GM18858 (cell line): ENCODE measurements around the gene CDK15.
A peak's percentile ranks its signal among the peaks of the same experiment; 100 is the strongest.

ENCODE experiments used
- ATAC-seq: cut with Tn5 transposase; IDR thresholded peaks from one replicate; pipeline ENCODE4 v1.9.1; 2021; ENCODE audit not compliant: unreplicated experiment

The CDK15 gene

DNA sequence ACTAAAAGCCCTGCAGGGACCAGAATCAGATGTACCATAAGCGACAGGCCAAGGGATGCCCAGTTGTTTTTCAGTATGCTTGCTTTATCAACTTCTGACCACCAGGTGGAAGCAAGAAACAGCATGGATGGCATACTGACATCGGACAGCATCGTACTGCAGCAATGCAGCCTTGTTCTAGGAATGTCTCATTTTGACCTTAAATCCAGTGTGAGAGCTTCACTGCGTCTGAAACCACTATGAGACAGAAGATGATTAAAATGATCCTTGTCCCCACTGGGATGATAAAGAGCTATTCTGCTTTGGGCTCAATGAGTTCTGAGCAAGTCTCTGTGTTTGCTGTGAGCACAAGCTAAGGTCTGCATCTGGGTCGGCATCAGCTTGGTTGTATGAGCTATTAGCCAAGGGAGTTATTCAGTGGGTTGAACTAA lies 54.3 kb downstream of the CDK15 start:
- ATAC-seq = peak; percentile 71

DNA sequence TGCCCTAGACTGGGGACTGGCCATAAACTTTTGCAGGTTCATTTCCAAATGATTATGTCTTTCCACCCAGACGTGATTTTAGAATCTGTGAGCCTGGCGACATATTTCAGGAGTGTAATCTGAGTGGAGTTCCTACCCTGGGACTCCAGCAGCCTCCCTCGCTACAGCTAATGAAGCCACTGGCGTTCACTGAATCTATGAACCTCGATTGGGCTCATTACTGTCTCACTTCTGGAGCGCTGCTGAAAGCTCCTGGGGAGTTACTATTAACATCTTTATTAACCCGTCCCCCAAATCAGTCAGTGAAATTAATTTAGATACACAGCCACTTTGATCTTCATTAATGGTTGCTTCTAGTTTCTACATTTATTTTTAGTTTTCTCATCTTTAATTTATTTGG lies 56.5 kb downstream of the CDK15 start:
- no peak for ATAC-seq

DNA sequence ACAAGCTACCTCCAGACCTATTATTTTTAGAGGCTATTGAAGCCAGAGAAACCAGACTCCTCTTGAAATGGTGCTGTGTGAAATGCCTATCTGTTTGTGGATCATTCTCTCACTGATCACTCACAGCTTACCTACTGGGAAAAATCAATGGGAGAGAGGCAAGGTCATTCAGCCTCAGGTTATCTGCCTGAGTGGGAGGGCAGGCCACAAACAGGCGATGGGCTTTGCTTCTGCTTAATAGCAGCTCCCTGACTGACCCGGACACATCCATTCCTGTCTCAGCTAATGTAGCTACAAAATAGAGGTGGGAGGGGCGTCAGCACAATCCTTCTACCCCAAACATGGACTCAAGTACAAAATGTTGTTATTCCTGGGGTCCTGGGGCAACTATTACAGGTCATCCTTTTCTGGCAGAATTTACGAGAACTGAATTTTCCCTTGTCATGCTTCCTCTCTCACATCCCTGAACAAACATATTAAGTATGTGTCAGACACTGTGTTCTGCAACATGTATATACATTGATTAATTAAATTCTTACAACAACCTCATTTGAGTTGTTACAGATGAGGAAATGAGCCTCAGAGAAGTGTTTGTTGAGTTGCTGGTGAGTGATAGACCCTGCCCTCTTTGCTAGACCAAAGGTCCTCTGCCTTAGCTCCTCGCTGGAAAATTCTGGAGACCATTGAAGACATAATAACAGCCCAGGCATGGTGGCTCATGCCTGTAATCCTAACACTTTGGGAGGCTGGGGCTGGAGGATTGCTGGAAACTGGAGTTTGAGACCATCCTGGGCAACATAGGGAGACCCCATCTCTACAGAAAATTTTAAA lies 60.5 kb downstream of the CDK15 start:
- ATAC-seq = no peak

DNA sequence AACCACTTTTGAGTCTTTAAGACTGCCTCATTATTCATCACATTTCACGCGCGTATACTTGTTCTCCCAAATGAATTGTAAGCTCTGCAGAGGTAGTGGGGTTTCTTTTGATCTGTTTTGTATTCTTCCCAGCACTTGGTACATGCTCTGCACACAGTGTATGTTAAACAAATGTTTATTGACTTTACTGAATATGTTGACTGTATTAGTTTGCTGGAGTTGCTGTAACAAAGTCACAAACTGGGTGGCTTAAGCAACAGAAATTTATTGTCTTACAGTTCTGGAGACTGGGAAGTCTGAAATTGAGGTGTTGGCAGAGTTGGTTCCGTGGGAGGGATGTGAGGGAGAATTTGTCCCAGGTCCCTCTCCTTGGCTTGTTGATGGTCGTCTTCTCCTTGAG lies 65.1 kb downstream of the CDK15 start:
- ATAC-seq = no peak

DNA sequence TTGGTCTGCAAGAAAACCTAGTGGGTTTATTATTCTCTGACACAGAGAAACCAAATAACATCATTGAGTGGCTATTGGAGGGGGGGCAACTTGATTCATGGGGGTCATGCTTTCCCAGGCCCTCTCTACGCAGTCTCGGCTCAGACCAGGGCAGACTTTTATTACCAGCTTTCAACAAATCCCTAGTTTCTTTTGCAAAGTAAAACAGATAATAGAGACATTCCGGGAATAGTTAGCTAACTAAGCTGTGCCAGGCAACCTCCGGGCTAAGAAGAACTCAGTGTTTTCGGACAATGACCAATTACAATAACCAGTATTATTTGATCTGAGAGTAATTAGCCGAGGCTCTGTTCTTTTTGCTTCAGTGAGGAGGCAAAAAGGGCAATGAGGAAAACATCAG lies 66.3 kb downstream of the CDK15 start:
- no peak for ATAC-seq

DNA sequence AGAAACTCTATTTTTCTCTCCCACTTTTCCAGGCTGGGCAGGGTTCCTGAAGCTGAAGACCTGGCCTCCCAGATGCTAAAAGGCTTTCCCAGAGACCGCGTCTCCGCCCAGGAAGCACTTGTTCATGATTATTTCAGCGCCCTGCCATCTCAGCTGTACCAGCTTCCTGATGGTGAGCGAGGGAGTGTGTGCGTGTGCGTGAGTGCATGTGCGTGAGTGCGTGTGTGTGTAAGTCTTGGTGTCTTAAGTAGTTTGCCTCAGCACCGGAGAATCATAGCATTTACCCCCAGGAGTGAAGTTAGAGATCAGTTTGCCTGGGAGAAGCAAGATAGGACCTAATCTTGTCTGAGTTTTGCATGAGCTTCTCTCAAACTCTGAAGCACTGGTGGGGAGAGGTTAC lies 73.7 kb downstream of the CDK15 start:
- no peak for ATAC-seq

DNA sequence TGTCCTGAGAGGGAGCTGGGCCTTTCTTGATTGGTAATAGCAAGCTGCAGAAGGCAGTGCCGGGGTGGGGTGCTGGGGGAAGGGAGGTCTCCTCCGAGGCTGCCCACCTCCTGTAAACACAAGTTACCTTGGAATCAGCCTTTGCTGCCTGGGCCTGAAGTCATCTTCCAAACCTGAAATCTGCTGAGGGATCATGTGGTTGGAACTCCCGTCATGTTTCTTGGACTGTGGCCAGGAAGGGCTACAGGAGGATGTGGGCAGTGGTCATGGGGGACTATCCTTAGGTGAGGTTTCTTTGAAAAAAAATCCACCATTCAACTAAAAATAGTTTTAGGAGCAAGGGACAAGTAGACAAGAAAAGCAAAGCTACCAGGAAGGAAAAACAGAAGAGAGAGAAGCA lies 74.2 kb downstream of the CDK15 start:
- no peak for ATAC-seq

DNA sequence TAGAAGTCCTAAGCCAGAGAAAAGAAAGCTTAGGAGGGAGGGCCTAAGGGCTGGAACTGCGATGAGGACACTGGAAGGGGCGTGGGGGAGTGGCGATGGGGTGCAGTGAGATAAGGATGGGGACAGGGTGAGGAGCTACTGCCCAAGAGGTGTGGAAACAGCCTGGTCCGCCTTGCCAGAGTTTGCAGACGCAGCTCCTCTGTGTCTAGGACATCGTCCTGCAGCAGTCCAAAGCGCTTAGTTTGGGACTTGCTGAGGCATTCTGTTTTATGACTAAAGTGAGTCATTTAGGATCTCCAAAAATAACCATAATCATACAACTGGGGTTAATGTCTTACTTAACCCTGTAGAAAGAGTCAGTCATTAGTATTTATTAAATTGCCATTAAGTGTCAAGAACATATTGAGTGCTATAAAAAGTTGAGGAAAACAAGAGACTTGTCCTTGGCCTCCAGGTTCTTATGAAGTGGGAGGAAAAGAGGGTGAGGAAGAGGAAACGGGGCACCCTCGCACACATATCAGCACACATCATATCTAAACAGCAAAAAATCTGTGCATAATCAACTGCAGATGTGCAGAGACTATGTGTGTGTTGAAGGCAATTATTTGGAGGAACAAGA lies 74.8 kb downstream of the CDK15 start:
- ATAC-seq = no peak

DNA sequence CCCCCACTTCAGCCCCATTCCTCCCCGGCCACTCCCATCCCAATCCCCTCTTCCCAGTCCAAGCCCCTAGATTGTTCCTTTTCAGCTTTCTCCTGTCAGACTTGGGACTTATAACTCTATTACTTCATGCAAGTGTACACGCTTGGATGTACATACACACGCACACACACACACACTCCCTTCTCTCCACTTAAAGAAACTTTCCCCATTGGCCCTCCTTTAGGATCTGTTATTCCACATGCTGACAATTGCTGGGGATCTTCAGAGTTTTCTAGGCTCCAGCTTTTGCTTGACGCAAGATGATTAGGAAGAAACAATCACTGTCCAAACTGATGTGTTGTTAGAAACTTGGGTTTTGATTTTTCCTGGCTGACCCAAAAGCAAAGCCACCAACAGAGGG lies 75.4 kb downstream of the CDK15 start:
- no peak for ATAC-seq

DNA sequence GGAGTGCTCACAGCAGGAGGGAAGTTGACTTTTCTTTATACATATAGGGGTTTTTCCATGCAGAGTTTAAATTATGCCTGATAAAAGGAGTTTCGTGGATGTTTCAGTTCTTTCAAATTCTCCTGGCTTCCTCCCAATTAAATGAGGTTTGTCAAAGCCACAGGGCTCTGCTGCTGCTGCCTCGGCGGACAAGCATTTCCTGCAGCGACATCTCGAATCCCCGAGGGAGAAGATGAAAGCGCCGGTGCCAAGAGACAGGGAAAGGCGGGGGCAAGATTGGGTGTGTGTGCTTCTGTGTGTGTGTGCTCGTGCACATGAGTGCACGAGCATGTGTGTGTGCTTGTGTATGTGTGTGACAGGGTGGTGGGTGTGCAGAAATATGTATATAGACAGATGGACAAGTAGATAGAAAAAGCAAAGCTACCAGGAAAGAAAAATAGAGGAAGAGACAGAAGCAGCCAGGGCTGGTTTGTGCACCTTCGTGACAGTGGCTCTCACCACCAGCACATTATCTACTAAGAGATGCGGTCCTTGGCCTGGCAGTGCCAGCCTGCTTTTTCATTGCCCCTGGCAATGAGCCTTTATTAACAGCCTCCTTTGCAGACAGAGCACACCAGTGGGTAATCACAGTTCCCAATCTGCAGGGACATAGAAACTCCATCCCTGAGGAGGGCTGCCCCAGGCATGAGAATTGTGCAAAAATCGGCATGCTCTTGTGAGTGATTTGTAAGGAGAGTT lies 76.2 kb downstream of the CDK15 start:
- no peak for ATAC-seq

DNA sequence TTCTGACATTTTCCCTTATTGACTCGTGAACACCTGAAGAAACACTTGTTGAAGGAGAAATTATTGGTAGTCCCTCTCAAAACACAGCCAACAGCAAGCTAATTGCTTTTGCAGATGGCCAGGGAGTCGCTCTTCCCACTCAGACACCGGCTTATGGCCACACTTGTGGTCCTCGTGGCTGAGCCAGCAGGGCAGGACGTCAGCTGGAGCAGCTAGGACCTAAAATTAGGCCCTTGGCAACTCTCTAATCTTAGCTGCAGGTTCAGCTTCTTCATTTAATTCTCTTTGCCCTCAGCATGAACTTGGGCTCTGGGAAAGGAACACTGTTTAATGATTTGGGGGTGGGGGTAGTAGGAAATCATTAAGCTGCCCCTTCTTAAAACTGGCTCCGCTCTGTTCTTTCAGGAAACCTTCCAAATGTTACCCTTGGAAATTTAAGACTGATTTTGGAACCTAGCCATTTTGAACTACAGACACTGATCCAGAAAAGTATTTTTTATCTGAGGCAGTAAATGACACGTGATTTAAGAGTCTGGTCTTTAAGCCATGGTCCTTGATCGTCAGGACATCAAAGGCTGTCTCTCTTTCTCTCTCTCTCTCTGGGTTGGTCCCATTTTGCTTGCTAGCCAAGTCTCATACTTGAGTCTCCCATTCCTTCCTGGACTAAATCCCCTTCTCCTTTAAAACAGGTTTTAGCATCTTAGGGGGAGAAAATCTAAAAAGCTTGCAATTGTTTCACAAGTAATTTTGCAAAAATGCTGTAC lies 77.5 kb downstream of the CDK15 start:
- ATAC-seq = no peak

DNA sequence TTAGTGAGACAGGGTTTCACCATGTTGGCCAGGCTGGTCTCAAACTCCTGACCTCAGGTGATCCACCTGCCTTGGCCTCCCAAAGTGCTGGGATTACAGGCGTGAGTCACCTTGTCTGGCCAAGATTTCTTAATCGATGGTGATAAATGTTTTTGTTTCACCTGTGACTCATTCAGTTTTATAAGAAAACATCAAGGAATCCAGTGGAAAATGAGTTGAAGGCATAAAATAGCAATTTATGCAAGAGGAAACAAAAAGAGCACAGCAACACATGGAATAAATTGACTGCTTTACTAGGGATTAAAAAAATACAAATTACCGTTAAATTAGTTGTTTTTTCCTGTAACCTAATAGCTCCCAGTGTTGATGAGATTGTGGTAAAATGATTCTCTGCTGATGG lies 80.2 kb downstream of the CDK15 start:
- no peak for ATAC-seq

DNA sequence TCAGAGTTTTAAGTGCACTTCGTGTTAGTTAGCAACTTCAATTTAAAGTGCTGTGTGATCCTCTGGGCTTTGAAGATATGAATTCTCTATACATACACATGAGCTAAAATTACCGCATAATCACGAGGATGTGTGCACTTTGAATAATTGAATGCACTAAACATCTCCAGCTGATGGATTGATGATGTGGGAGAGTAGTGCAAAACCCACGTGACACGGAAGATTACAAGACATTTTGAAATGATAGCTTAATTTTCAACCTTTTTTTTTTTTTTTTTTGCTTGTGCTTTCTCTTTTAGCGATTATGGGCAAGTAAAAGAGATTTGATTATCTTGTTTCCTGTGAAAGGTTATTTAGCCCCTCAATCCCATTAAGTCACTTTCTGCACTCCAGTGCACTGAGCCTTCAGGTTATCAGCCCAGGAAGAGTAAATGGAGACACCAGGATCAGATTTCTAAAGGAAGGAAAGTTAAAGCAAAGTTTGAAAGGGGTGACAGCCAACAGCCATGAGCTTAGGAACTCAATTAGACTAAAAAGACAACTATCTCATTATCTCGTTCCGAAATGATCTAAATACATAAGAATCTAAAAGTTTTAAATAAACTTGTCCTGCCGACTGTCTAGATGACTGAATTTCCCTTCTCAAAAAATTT lies 81.6 kb downstream of the CDK15 start:
- no peak for ATAC-seq

DNA sequence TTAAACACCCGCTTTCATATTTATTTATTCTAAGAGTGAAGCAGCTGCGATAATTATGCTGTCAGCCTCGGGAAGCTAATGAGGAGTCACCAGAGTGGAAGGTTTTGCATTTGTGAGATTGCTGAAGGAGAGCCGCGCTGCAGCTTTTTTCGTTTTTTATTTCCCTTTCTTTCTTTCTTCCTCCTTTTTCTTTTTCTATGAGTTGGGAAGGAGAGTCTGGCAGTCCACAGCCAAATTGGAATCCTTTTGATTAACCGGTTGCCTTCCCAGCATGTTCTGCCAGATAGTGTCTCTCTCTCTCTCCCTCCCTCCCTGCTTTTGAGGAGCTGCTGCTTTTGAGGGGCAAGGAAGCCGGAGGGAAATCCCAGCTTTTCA lies 82.1 kb downstream of the CDK15 start:
- no peak for ATAC-seq

DNA sequence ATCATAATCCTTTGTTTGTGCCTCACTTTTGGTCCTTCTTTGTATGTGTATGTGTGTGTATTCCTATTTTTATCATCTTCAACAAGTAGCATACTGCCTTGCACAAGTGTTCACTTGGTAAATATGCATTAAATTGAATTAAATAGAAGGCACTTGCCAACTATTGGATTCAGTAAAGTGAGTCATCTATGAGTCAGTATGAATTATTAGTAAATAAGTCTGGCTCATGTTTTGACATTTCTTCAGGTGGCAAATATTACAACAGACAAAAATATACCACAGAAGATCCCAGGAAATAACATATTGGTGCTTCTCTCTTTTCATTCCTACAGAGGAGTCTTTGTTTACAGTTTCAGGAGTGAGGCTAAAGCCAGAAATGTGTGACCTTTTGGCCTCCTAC lies 84.1 kb downstream of the CDK15 start:
- no peak for ATAC-seq

DNA sequence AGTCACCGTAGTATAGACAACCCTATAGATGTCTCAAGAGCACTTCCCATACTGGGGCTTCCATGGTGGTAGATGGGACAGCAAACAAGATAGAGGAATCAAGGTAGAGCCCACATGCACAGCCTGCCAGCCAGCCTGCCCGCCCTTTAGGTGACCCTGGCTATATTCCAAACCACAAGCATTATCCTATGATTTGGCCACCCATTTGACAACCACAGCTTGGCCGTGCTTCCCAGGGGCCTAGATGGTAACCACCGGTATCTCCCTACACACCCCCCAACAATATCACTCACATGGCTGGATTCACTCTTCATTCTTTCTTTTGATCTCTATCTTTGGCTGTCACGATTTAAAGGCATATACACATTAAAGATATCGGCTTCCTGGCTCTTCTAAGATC lies 85.3 kb downstream of the CDK15 start:
- ATAC-seq = no peak

DNA sequence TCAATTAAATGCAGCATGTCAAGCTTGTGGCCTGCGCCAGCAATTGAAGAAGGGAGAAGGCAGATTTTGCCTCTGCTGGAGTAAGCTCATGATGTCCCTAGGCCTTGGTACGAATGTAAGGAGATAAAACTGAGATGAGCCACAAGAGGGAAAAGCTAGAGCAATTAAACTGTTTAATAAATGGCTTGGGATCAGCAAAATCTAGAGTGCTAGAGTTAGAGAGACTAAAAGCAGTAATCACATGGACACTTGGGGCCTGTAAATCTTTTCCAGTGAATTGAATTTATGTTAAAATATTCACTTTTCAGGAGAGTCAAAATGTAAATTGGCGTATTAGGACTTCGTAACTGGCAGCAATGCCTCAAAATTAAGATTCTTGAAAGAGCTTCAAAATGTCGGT lies 86.2 kb downstream of the CDK15 start:
- no peak for ATAC-seq

DNA sequence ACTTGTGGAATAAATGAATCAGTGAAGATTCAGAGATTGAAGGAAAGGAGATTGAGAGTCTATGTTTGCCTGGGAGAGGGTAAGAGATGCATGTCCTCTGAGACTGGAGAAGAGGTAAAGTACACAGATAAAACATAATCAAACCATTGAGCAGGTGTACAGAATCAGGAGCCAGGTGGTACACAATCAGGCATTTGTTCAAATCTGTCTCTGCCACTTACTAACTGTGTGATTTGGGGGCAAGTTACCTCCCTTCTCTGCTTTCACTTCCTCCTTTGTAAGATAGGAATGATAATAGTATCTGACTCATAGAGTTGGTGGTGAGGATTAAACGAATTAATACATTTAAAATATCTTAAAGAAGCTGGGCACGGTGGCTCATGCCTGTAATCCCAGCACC lies 94.0 kb downstream of the CDK15 start:
- ATAC-seq = peak; percentile 74

DNA sequence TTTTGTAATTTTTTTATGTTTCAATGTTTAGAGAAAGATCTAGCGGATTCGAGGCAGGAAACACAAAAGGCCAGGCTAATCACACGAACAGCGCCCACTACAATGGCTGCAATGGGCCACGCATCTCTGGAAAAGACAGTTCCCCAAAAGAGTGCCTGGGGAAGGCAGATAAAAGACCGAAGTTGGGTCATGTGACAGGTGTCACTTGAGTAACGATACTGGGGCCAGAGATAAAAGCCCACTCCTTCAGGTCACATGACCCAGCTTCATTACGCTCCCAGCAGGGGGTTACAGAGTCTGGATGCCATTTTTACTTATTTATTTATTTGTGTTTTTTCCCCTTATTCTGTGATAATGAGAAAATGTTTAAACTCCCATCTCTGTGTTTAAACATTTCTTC lies 95.4 kb downstream of the CDK15 start:
- no peak for ATAC-seq

DNA sequence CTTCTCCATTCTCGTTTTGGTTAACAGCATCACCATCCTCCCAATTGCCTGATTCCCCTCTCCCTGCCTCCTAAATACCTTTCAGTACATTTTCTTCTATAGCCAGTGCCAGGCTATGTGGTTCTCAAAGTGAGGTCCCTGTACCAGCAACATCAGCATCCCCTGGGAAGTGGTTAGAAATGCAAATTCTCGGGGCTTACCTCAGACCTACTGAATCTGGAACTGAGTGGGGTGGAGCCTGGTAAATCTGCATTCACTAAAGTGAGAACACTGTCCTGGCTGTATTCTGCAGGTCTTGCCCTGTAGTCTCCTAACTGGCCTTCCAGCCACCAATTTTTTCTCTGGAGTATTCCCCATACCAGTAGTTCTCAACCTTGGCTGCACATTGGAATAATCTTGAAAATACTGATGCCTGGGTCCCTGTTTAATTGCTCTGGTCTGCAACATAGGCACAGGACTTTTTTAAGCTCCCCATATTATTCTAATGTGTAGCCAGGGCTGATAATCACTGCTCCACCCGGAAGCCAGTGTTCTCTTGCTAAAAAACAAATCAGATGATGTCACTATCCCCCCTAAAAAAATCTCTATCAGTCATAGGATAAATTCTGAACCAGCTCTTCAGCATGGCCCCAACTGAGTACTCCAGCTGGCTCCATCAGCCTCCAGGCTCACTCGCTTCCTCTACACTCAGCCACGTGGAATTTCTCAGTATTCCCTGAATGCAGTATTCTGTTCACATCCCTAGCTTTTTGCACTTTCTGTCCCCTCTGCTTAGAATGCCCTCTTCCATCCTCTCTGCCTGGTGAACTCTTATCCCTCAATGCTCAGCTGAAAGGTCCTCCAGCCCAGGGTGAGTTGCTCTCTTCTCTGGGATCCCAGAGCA lies 98.4 kb downstream of the CDK15 start:
- ATAC-seq = peak; percentile 69
